ES-I3 (cell line): ENCODE measurements around the gene LTBP1.

Source experiments
- H3K36me3 ChIP-seq: 2 replicates; pipeline ENCODE4 v1.6.1; 2013; ENCODE audit warnings: mild to moderate bottlenecking, low read length, control low read depth, moderate library complexity; ENCODE audit not compliant: insufficient read depth
- H3K4me1 ChIP-seq: 2 replicates; pipeline ENCODE4 v1.6.1; 2013; ENCODE audit warnings: mild to moderate bottlenecking, control low read depth, low read length; ENCODE audit not compliant: insufficient read depth
- H3K9ac ChIP-seq: 2 replicates; pipeline ENCODE4 v1.6.1; 2013; ENCODE audit warnings: low read depth, mild to moderate bottlenecking, low read length, moderate library complexity
- H3K9me3 ChIP-seq: 2 replicates; pipeline ENCODE4 v1.6.1; 2013; ENCODE audit warnings: mild to moderate bottlenecking, low read length, moderate library complexity; ENCODE audit not compliant: control insufficient read depth, insufficient read depth

The LTBP1 gene

GRCh38 chr2:33320573-33320972 lies 373.8 kb downstream of the LTBP1 start:
- H3K9me3 ChIP-seq, result no peaks in the 10 kb centered on the region
- H3K36me3 ChIP-seq, result no peaks in the 10 kb centered on the region
- H3K9ac ChIP-seq, result no peak overlapping the region
- H3K4me1 ChIP-seq, result no peaks in the 10 kb centered on the region

DNA sequence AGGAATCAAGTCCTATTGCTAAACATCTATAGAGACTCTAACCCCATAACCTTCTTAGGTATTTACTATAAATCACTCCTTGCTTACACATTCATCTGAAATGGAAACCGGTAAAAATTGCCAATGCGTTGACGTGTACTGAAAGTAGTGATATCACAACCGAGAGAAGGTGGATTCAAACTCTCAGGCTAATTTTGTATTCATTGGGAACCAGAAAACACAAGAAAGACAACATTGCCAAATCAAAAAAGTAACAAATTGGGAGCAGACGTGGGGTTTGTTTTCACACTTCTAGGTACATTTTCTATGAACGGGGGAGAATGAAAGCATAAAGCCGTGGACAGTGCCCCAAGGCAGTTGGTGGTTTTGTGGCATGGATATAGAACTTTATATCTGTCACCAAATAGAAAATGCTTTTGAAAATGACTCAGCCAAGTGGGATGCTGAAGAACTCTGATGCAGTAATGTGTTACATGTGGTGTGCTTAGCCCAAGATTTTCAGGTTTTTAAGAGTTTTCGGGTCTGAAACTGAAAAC lies 374.6 kb downstream of the LTBP1 start:
- no peak overlapping the region for H3K9ac ChIP-seq

DNA sequence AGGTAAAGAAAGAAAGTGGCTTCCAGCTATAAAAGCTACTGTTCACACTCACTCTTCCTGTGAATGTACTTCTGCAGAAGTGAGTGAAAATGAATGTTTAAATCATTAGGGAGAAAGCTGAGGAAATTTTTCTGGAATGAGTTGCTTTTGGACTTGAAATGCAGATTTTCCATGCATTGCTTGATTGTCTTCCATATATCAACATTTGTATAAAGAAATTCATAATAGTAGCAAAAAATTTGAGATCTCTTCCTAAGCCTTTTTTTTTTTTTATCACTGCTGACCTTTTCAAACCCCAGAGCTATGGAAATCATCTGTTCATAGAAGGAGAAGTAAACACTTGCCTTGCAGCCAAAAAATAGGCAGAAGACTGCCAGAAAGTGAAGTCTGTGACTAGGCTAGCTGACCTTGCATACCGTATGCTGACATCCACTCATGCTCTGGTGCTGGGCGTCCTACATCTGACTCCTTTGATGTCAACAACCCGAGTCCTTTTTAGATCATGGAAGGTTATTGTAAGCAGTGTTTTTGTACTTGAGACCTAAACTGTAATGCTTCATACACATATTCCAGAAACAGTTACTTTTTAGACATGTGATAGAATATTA lies 375.2 kb downstream of the LTBP1 start:
- H3K9me3 ChIP-seq, result no peaks in the 10 kb centered on the region
- H3K4me1 ChIP-seq, result no peaks in the 10 kb centered on the region
- no peaks in the 10 kb centered on the region for H3K36me3 ChIP-seq
- H3K9ac ChIP-seq, result no peak overlapping the region

More for the DNA sequence above, 374.6 kb downstream of the LTBP1 start:
- Histone ChIP-seq H3K36me3 (no peaks in the 10 kb centered on the region), H3K4me1 (no peaks in the 10 kb centered on the region), H3K9me3 (no peaks in the 10 kb centered on the region)

DNA sequence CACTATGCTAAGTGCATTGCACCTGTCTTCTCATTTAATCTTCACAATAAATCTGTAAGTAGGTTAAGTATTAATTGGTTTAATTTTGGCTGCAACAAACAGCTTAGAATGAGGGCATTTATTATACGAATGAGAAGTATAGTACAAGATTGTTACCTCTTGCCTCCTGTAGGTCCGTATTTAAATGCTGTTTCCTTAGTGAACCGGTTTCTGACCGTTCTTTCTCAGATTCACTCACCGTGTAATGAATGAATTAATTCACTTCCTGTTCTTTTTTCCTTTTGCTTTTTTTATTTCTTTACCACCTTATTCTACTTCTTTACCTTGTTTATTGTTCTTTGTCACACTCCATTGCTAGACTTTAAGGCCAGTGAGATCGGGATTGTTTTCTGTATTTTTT lies 375.9 kb downstream of the LTBP1 start:
- Histone ChIP-seq H3K36me3 (no peaks in the 10 kb centered on the region), H3K4me1 (no peaks in the 10 kb centered on the region), H3K9ac (no peak overlapping the region)

GRCh38 chr2:33323957-33324356 lies 377.2 kb downstream of the LTBP1 start:
- Histone ChIP-seq H3K36me3 (no peaks in the 10 kb centered on the region), H3K9me3 (no peaks in the 10 kb centered on the region), H3K4me1 (no peaks in the 10 kb centered on the region), H3K9ac (no peak overlapping the region)

More for the DNA sequence above, 375.9 kb downstream of the LTBP1 start:
- H3K9me3 ChIP-seq, result no peaks in the 10 kb centered on the region

- no peak overlapping the region for H3K9ac ChIP-seq
- H3K36me3 ChIP-seq, result no peaks in the 10 kb centered on the region
- no peaks in the 10 kb centered on the region for H3K4me1 ChIP-seq
- H3K9me3 ChIP-seq, result no peaks in the 10 kb centered on the region
These were observed 379.3 kb downstream of the LTBP1 start for GRCh38 chr2:33326100-33326499.

DNA sequence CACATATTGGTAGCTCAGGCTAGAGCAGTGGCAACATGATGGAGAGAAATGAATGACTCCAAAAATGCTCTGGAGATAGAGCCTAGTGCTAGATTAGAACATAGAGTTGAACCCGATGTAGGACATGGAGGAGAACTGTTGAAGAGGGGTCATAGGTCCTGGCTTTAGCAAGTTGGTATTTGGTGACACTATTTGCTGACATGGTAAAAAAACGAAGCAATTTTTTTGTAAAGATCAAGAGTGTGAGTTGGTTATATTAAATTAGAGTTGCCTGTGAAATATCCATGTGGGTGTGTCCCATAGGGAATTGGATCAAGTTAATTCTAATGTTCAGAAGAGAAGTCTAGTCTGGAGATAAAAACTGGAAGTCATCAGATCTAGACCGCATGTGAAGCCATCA lies 386.7 kb downstream of the LTBP1 start:
- H3K4me1 ChIP-seq, result no peaks in the 10 kb centered on the region
- H3K9me3 ChIP-seq, result no peaks in the 10 kb centered on the region
- no peaks in the 10 kb centered on the region for H3K36me3 ChIP-seq
- H3K9ac ChIP-seq, result no peak overlapping the region

- no peak overlapping the region for H3K9ac ChIP-seq
- H3K4me1 ChIP-seq, result no peaks in the 10 kb centered on the region
- H3K9me3 ChIP-seq, result no peaks in the 10 kb centered on the region
- H3K36me3 ChIP-seq, result no peaks in the 10 kb centered on the region
These were observed 387.3 kb downstream of the LTBP1 start for GRCh38 chr2:33334083-33334482.

GRCh38 chr2:33335516-33335915 lies 388.8 kb downstream of the LTBP1 start:
- H3K36me3 ChIP-seq, result no peaks in the 10 kb centered on the region
- no peak overlapping the region for H3K9ac ChIP-seq
- no peaks in the 10 kb centered on the region for H3K4me1 ChIP-seq
- H3K9me3 ChIP-seq, result no peaks in the 10 kb centered on the region

GRCh38 chr2:33336036-33336625 lies 389.4 kb downstream of the LTBP1 start:
- H3K36me3 ChIP-seq, result no peaks in the 10 kb centered on the region
- H3K9me3 ChIP-seq, result no peaks in the 10 kb centered on the region
- H3K9ac ChIP-seq, result no peak overlapping the region
- no peaks in the 10 kb centered on the region for H3K4me1 ChIP-seq

DNA sequence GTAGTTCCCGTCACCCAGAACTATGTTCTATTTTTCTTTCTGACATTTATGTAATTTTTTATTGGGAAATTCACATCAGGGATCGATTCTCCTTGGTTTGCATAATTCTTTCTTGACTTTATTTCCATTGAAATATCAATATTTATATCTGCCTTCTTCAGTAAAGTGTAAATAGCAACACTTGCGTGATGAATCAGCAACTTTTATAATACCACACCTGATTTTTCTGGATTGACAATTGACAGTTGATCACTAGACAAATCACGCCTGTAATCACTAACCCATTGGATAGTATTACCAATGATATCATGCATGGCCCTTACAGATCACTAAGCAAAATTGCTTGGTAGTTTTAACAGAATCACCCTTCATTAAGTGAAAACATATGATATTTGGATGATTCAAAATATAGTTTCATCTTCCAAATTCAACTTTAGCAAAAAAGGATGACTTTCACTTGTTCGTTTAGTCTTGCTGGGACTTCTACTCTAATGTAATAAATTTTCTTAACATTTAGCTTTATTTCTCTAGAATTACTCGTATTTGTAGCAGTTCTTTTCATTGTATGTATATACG lies 390.7 kb downstream of the LTBP1 start:
- Histone ChIP-seq H3K4me1 (no peaks in the 10 kb centered on the region), H3K36me3 (no peaks in the 10 kb centered on the region), H3K9me3 (no peaks in the 10 kb centered on the region), H3K9ac (no peak overlapping the region)

DNA sequence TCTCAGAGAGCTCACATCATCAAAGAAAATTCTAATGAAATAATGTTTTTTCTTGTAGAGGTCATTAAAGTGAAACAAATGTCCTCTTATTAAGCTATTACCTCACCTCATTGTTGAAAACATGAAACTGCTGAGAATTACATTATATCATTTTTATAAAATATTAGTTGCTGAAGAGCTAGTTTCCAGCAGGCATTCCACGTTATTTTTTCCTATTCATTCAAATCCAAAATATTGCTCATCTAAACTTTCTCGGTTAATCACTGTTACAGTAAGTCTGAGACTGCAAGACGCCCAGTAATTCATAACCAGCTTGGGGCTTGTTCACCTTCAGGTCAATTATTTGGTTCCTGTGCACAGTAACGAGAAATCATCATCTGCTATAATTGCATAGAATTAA lies 391.2 kb downstream of the LTBP1 start:
- Histone ChIP-seq H3K9me3 (no peaks in the 10 kb centered on the region), H3K4me1 (no peaks in the 10 kb centered on the region), H3K9ac (no peak overlapping the region), H3K36me3 (no peaks in the 10 kb centered on the region)

- no peaks in the 10 kb centered on the region for H3K36me3 ChIP-seq
- H3K9ac ChIP-seq, result no peak overlapping the region
- H3K4me1 ChIP-seq, result no peaks in the 10 kb centered on the region
- no peaks in the 10 kb centered on the region for H3K9me3 ChIP-seq
These were observed 392.5 kb downstream of the LTBP1 start for GRCh38 chr2:33339269-33339668.

- Histone ChIP-seq H3K9me3 (no peaks in the 10 kb centered on the region), H3K9ac (no peak overlapping the region), H3K4me1 (no peaks in the 10 kb centered on the region), H3K36me3 (no peaks in the 10 kb centered on the region)
These were observed 393.5 kb downstream of the LTBP1 start for GRCh38 chr2:33340280-33340679.

- Histone ChIP-seq H3K36me3 (no peaks in the 10 kb centered on the region), H3K9ac (no peak overlapping the region), H3K9me3 (no peaks in the 10 kb centered on the region), H3K4me1 (no peaks in the 10 kb centered on the region)
These were observed 395.4 kb downstream of the LTBP1 start for GRCh38 chr2:33342171-33342570.
